Activated CD4-positive, CD25-positive, alpha-beta regulatory T cell (primary cell): Measurements from ENCODE around the gene TMEM208.

ENCODE experiments used
- DNase-seq, 4 experiments: peaks; one replicate each; lab custom pipeline; 2025; lab: John Stamatoyannopoulos, UW

Gene TMEM208

GRCh38 chr16:67191995-67192681 lies 34.8 kb upstream of the TMEM208 start, which contains the start of gene E2F4:
TSS of gene E2F4 (plus strand) at chr16:67192155. CDS start at chr16:67192228, 73 bp downstream.
- DNase-seq: peak; percentile 72 to 76 (median 74)

- DNase-seq: no peak
These were observed 34.1 kb upstream of the TMEM208 start for GRCh38 chr16:67192781-67193361.

- no peak for DNase-seq
These were observed 33.4 kb upstream of the TMEM208 start for GRCh38 chr16:67193536-67193935.

- DNase-seq: no peak
These were observed 32.7 kb upstream of the TMEM208 start for GRCh38 chr16:67194260-67194659.

GRCh38 chr16:67195676-67196075 lies 31.3 kb upstream of the TMEM208 start:
- no peak for DNase-seq

- no peak for DNase-seq
These were observed 30.0 kb upstream of the TMEM208 start for GRCh38 chr16:67196881-67197280.

- no peak for DNase-seq
These were observed 29.2 kb upstream of the TMEM208 start for GRCh38 chr16:67197704-67198103.

- DNase-seq: no peak
These were observed 28.6 kb upstream of the TMEM208 start for GRCh38 chr16:67198238-67198734.

- no peak for DNase-seq
These were observed 27.7 kb upstream of the TMEM208 start, which contains the start of gene ELMO3 for GRCh38 chr16:67199011-67199807. TSS of gene ELMO3 (plus strand) at chr16:67199131. CDS start at chr16:67199327, 196 bp downstream.

- no peak for DNase-seq
These were observed 27.1 kb upstream of the TMEM208 start for GRCh38 chr16:67199808-67200198.

GRCh38 chr16:67200491-67200890 lies 26.4 kb upstream of the TMEM208 start:
- no peak for DNase-seq

- no peak for DNase-seq
These were observed 25.3 kb upstream of the TMEM208 start for GRCh38 chr16:67201411-67202345.

GRCh38 chr16:67202426-67202825 lies 24.5 kb upstream of the TMEM208 start:
- no peak for DNase-seq

GRCh38 chr16:67202956-67203493 lies 23.9 kb upstream of the TMEM208 start:
- DNase-seq: no peak

GRCh38 chr16:67204076-67204475 lies 22.9 kb upstream of the TMEM208 start:
- DNase-seq: no peak

GRCh38 chr16:67206129-67206837 lies 20.6 kb upstream of the TMEM208 start:
- DNase-seq: no peak

GRCh38 chr16:67206838-67207248 lies 20.1 kb upstream of the TMEM208 start:
- DNase-seq: no peak

GRCh38 chr16:67207249-67208091 lies 19.5 kb upstream of the TMEM208 start:
- DNase-seq: no peak

- no peak for DNase-seq
These were observed 18.6 kb upstream of the TMEM208 start for GRCh38 chr16:67208154-67208896.
